ENCODE results near the gene SMARCA2. TPM values are rescaled to one million over a fixed set of nuclear protein-coding genes. Genes with fewer than 3 reads are reported as not detected.

SMARCA2 gene
- polyA plus RNA-seq, 1 donor from 2014 or later = 150 TPM

DNA sequence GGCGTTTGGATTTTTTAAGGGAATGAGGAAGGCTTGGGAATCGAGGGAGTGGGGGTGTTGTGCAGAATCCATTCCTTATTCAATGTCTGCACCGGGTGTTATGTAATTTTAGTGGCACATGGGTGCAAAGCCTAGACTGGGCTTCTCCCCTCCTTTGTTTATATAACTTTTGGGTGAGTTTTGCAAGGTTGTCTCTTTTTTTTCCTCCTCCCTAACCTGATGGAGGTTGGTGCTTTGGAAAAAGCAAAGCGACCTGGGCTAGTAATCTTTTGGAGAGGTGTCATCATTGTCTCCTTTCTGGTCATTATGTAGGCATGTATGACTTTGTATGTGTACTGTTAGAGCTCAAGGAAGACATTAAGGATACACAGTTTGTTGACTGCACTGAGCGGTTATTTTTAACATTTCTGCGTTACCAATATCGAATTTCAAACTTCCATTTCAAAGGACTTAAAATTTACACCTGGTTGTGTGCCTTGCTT, 3.1 kb downstream of the SMARCA2 start:
- peak overlapping the region; percentile 90 for H3K4me2 ChIP-seq (ENCODE audit: low read length)
- H3K79me2 ChIP-seq (replicated peaks; ENCODE audit: insufficient read depth, low read length) = peaks cover 18% of the 10 kb centered on the region
- H2AFZ ChIP-seq (ENCODE audit: low read depth, low read length) = peak overlapping the region; percentile 14
- H3K4me3 ChIP-seq (ENCODE audit: low read length) = peak overlapping the region; percentile 89
- H3K9me3 ChIP-seq (ENCODE audit: low read length) = no peaks in the 10 kb centered on the region
- no peaks in the 10 kb centered on the region for H3F3A ChIP-seq (ENCODE audit: insufficient read depth, low read length, poor library complexity, severe bottlenecking)
- peak overlapping the region; percentile 87 for H3K9ac ChIP-seq (ENCODE audit: low read length)
- no peaks in the 10 kb centered on the region for H3K9me2 ChIP-seq (ENCODE audit: insufficient read depth, low read length)
- TF ChIP-seq RAD21 (conservative IDR thresholded peaks at IDR 0.05) (no peak), CTCF (IDR thresholded peaks at IDR 0.05; ENCODE audit: poor library complexity, severe bottlenecking) (no peak), SMC3 (conservative IDR thresholded peaks at IDR 0.05; ENCODE audit: poor library complexity) (no peak), REST (IDR thresholded peaks at IDR 0.05; ENCODE audit: borderline replicate concordance) (no peak), EP300 (conservative IDR thresholded peaks at IDR 0.05; ENCODE audit: poor library complexity, severe bottlenecking) (no peak)
- no peaks in the 10 kb centered on the region for H3K36me3 ChIP-seq (ENCODE audit: insufficient read depth, low read length)
- peaks cover 33% of the 10 kb centered on the region for H3K27me3 ChIP-seq (ENCODE audit: insufficient read depth, low read depth, low read length)
- H3K27ac ChIP-seq (ENCODE audit: low read length) = peak overlapping the region; percentile 30
- H4K20me1 ChIP-seq (ENCODE audit: insufficient read depth) = no peaks in the 10 kb centered on the region

DNA sequence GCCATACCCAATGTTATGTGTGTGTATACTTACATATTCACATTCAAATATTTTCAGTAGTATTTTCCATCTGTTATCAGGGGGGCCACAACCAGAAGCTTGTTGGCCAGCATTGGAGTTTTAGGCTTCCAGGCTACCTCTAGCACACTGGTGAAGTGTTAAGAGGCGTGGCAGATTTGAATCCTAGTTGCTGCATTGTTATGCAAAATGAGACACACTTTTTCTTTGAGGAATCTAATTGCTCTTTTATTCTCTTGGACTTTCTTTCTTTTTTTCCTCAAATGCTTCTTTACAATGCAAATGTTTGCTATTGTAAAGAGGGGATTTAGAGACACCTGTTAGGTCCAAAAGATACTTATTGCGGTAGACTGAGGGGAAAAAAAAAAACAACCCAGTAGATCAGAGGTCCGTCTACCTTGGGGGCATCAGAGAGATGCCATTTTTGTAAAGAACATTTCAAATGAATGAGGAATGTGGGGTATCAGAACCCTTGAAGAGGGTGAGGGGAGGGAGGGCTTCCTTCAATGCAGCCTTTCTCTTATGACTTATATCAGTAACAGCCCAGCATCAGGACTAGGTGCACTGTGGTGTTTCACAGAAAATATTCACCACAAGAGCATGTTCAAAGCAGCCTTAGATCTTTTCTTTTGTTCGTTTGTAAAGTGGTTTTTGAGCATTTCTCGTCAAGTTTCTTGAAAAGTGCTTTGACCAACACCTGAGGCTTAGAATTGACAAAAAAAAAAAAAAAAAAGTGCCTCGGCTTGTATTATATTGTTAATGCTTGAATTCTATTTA, 3.8 kb downstream of the SMARCA2 start:
- Histone ChIP-seq H3K27me3 (ENCODE audit: insufficient read depth, low read depth, low read length) (peaks cover 26% of the 10 kb centered on the region), H3F3A (ENCODE audit: insufficient read depth, low read length, poor library complexity, severe bottlenecking) (no peaks in the 10 kb centered on the region), H3K9me2 (ENCODE audit: insufficient read depth, low read length) (no peaks in the 10 kb centered on the region), H3K36me3 (ENCODE audit: insufficient read depth, low read length) (no peaks in the 10 kb centered on the region), H3K27ac (ENCODE audit: low read length) (no peak overlapping the region), H4K20me1 (ENCODE audit: insufficient read depth) (no peaks in the 10 kb centered on the region), H3K9ac (ENCODE audit: low read length) (peak overlapping the region; percentile 87), H2AFZ (ENCODE audit: low read depth, low read length) (no peak overlapping the region), H3K4me3 (ENCODE audit: low read length) (peak overlapping the region; percentile 89), H3K4me2 (ENCODE audit: low read length) (peak overlapping the region; percentile 90), H3K79me2 (replicated peaks; ENCODE audit: insufficient read depth, low read length) (peaks cover 18% of the 10 kb centered on the region), H3K9me3 (ENCODE audit: low read length) (no peaks in the 10 kb centered on the region)
- TF ChIP-seq RAD21 (conservative IDR thresholded peaks at IDR 0.05) = no peak
- no peak for TF ChIP-seq POLR2AphosphoS5 (IDR thresholded peaks at IDR 0.05)
- no peak for TF ChIP-seq EP300 (conservative IDR thresholded peaks at IDR 0.05; ENCODE audit: poor library complexity, severe bottlenecking)
- no peak for TF ChIP-seq TAF1 (IDR thresholded peaks at IDR 0.05; ENCODE audit: low read depth)
- TF ChIP-seq MXI1 (conservative IDR thresholded peaks at IDR 0.05; ENCODE audit: poor library complexity, severe bottlenecking) = no peak
